T-cell (primary cell): ENCODE measurements around the gene OAT. TPM values are rescaled to one million over a fixed set of nuclear protein-coding genes. Genes with fewer than 3 reads are reported as not detected.

Experiments
- ATAC-seq, 4 experiments: fragments of 200-7000 bp in 3 of 4; fragments of 150-1000 bp in 1 of 4; cut with Tn5 transposase; replicated peaks in 1 of 4; 1 replicate in 3 of 4; 2 replicates in 1 of 4; pipeline ENCODE4 v1.10.0; 2021; ENCODE audit warnings: moderate library complexity in 3 of 4, mild to moderate bottlenecking in 2 of 4, moderate number of reproducible peaks in 1 of 4
- CTCF ChIA-PET, 2 donors: fragments of 300-600 bp; sonication (Branson Sonifier 250); formaldehyde crosslinking; loops; one replicate each; lab custom pipeline; 2022; ENCODE audit warnings: antibody characterized with exemption in 2 of 2; lab: Charles Lee
- POLR2A ChIA-PET, 2 donors: fragments of 300-600 bp; sonication (Branson Sonifier 250); formaldehyde crosslinking; loops; one replicate each; lab custom pipeline; 2022; ENCODE audit warnings: antibody characterized with exemption in 2 of 2; lab: Charles Lee
- DNase-seq, 35 experiments: peaks; one replicate each; pipeline versions ENCODE4 v3.0.0 to v3.0.0-alpha.2; 2013 to 2023
- H3K27ac ChIP-seq: one replicate; pipeline ENCODE4 v1.5.1; 2013; ENCODE audit warnings: low read length
- H3K27me3 ChIP-seq, 2 experiments: replicated peaks in 1 of 2; 1 replicate in 1 of 2; 2 replicates in 1 of 2; pipeline versions ENCODE4 v1.6.1 to v1.7.0; 2013; ENCODE audit warnings: low read length in 1 of 2, mixed read lengths in 1 of 2; ENCODE audit not compliant: control insufficient read depth in 2 of 2, insufficient read depth in 2 of 2; ENCODE audit errors: extremely low read depth in 1 of 2
- H3K36me3 ChIP-seq, 2 donors: 1 replicate in 1 of 2; 2 replicates in 1 of 2; pipeline versions ENCODE4 v1.6.1 to v1.7.0; 2013; ENCODE audit warnings: low read length in 1 of 2; ENCODE audit not compliant: control insufficient read depth in 2 of 2, insufficient read depth in 1 of 2; ENCODE audit errors: extremely low read depth in 1 of 2
- H3K4me1 ChIP-seq, 2 experiments: 1 replicate in 1 of 2; 2 replicates in 1 of 2; pipeline versions ENCODE4 v1.6.1 to v1.7.0; 2013; ENCODE audit warnings: low read length in 2 of 2, mixed read lengths in 1 of 2; ENCODE audit not compliant: insufficient read depth in 2 of 2, control insufficient read depth in 1 of 2; ENCODE audit errors: extremely low read depth in 1 of 2
- H3K4me3 ChIP-seq, 2 donors: 1 replicate in 1 of 2; 2 replicates in 1 of 2; pipeline versions ENCODE4 v1.5.1 to v1.7.0; 2013; ENCODE audit warnings: mild to moderate bottlenecking in 2 of 2, low read length in 1 of 2, moderate library complexity in 1 of 2; ENCODE audit not compliant: control insufficient read depth in 1 of 2; ENCODE audit errors: extremely low read depth in 1 of 2
- H3K9me3 ChIP-seq: 2 replicates; pipeline ENCODE4 v1.7.0; 2013
- H3K27ac Mint-ChIP-seq, 2 donors: one replicate each; pipeline ENCODE4 v1.8.0; 2020 to 2021; ENCODE audit warnings: mild to moderate bottlenecking in 2 of 2, mixed read lengths in 2 of 2
- H3K27me3 Mint-ChIP-seq, 2 donors: one replicate each; pipeline ENCODE4 v1.8.0; 2021 to 2022; ENCODE audit warnings: mixed read lengths in 2 of 2
- H3K36me3 Mint-ChIP-seq: one replicate; pipeline ENCODE4 v1.8.0; 2021; ENCODE audit warnings: mixed read lengths
- H3K4me1 Mint-ChIP-seq, 3 donors: one replicate each; pipeline ENCODE4 v1.8.0; 2020 to 2022; ENCODE audit warnings: mixed read lengths in 3 of 3, mild to moderate bottlenecking in 1 of 3
- H3K4me3 Mint-ChIP-seq, 3 donors: one replicate each; pipeline ENCODE4 v1.8.0; 2020 to 2022; ENCODE audit warnings: mild to moderate bottlenecking in 3 of 3, mixed read lengths in 3 of 3, moderate library complexity in 3 of 3
- H3K9me3 Mint-ChIP-seq, 3 donors: one replicate each; pipeline ENCODE4 v1.8.0; 2020 to 2022; ENCODE audit warnings: mixed read lengths in 3 of 3
- WGBS: methylation state at CpG from one replicate; pipeline ENCODE4 v1.1.5; 2013; ENCODE audit warnings: missing lambda C conversion rate; ENCODE audit not compliant: insufficient coverage; 5-methylcytosine and 5-hydroxymethylcytosine counted together
- total RNA-seq, 35 experiments: library from RNA in 6 of 35; stranded (reverse) in 6 of 35; fragments of 120-200 nt in 1 of 35; gene quantifications; one replicate each; pipeline versions ENCODE4 v1.2.1 to v1.2.4 and lab custom pipeline; 2013 to 2026

OAT gene
- total RNA-seq, 5 donors from 2014 or later (not counting 1 experiment from before 2014, with no cell fraction given): 23.2 to 42.5 (median 38.1) TPM

DNA sequence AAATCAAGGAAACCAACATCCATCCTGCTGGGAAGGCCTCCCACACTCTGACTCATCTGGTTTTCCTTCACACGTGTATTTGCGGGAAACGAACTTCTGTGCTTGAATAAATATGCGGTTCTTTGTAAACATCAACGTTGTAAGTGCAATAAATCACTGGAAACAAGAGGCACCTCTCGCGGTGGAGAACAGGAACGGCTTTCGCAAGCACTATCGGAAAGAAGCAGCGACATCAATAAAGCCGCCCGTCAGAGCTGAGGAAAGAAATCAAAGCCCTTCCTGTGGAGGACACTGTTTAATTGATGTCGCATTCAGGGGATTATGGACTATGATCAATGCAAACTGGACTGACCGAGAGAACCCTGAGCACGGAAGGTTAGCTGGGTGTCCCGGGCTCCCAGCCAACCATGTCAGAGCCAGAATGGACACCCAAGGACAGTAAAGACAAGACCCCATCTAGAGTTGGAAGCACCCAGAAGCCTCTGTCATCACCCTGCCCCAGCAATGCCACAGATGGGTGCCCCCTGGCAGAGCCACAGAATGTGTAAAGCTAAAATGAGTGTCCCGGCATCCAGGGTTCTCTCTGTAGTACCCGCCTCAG, 37.6 kb downstream of the OAT start:
- Histone ChIP-seq H3K27ac (no peak overlapping the region), H3K4me1 (no peaks in the 10 kb centered on the region), H3K27me3 (peaks cover 11 to 76% of the 10 kb centered on the region in 2 experiments), H3K4me3 (no peak overlapping the region), H3K36me3 (no peaks in the 10 kb centered on the region), H3K9me3 (no peaks in the 10 kb centered on the region)
- Mint-ChIP-seq H3K27ac (no peak overlapping the region), H3K9me3 (no peaks in the 10 kb centered on the region), H3K4me3 (no peak overlapping the region), H3K4me1 (no peaks in the 10 kb centered on the region), H3K27me3 (peaks cover 44 to 63% of the 10 kb centered on the region in 2 donors), H3K36me3 (no peaks in the 10 kb centered on the region)
- DNase-seq (no peak), ATAC-seq (no peak)
- 29% methylated on average over 17 of the region's 19 CpGs for WGBS
- ChIA-PET POLR2A (no interaction called here), CTCF (no interaction called here)

DNA sequence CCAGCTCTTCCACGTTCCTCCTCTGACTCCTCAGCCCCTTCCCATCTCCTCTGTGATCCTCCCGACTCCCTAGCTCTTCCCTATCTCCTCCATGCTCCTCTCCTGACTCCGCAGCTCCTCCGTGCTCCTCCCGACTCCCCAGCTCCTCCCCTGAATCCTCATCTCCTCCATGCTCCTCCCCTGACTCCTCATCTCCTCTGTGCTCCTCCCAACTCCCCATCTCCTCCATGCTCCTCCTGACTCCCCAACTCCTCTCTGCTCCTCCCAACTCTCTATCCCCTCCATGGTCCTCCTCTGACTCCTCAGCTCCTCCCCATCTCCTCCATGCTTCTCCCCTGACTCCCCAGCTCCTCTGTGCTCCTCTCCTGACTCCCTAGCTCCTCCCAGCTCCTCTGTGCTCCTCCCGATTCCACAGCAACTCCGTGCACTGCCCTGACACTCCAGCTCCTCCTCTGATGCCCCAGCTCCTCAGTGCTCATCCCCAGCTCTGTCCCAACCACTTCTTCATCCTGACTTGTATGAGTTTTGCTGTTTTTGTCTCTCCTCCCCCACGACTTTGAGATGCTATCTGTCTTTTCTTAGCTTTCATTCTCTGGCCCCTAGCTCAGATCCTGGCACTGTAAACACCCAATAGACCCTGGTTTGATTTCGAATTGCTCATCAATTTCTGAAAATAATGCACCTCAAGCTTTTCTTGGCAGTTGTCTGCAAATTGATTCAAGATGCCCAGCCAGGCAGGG, 38.3 kb downstream of the OAT start:
- CTCF ChIA-PET: interaction anchor here in 1 of 2 donors (1.4 kb wide), 1 partner anchor 9 kb away, joined by 4 read pairs; no protein-coding TSS in a partner anchor
- H3K27ac Mint-ChIP-seq: no peak overlapping the region
- Histone ChIP-seq H3K4me3 (no peak overlapping the region), H3K4me1 (no peaks in the 10 kb centered on the region), H3K36me3 (no peaks in the 10 kb centered on the region), H3K27ac (no peak overlapping the region), H3K9me3 (no peaks in the 10 kb centered on the region), H3K27me3 (peaks cover 11 to 72% of the 10 kb centered on the region in 2 experiments)
- no peaks in the 10 kb centered on the region for H3K4me1 Mint-ChIP-seq
- H3K9me3 Mint-ChIP-seq: no peaks in the 10 kb centered on the region
- no peaks in the 10 kb centered on the region for H3K36me3 Mint-ChIP-seq
- DNase-seq (no peak), ATAC-seq (no peak)
- H3K4me3 Mint-ChIP-seq: no peak overlapping the region
- POLR2A ChIA-PET: no interaction called here
- peaks cover 44 to 63% of the 10 kb centered on the region in 2 donors for H3K27me3 Mint-ChIP-seq
- 68% methylated on average over 9 of the region's 9 CpGs for WGBS

DNA sequence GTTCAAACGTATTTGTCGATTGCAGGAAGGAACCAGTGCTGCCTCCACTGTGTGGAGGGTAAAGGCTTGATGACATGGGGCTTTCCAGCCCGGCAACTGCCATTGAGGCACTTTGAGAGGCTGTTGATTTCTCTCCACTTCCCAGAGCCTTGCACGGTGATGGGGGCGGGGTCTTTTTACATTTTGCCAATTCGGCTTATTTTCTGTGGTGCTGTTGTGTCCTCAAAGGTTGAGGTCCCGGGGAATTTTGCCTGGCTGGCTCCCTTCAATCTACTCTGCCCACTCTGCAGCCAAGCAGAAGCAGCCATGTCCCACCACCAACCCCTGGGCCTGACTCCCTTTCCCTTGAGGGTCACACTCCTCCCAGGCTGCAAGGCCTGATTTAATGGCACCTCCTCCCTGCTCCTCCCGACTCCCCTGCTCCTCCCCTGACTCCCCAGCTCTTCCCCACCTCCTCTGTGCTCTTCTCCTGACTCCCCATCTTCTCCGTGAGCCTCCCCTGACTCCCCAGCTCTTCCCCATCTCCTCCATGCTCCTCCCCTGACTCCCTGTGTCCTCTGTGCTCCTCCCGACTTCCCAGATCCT, 39.0 kb downstream of the OAT start:
- Histone ChIP-seq H3K4me1 (no peaks in the 10 kb centered on the region), H3K36me3 (no peaks in the 10 kb centered on the region), H3K4me3 (no peak overlapping the region), H3K27me3 (peaks cover 8 to 68% of the 10 kb centered on the region in 2 experiments), H3K27ac (no peak overlapping the region), H3K9me3 (no peaks in the 10 kb centered on the region)
- Mint-ChIP-seq H3K4me1 (no peaks in the 10 kb centered on the region), H3K27me3 (peaks cover 39 to 62% of the 10 kb centered on the region in 2 donors), H3K9me3 (no peaks in the 10 kb centered on the region), H3K36me3 (no peaks in the 10 kb centered on the region), H3K4me3 (no peak overlapping the region), H3K27ac (no peak overlapping the region)
- POLR2A ChIA-PET: no interaction called here
- ATAC-seq: no peak
- DNase-seq: no peak
- CTCF ChIA-PET: interaction anchor here in 1 of 2 donors (1.4 kb wide), 1 partner anchor 9 kb away, joined by 4 read pairs; no protein-coding TSS in a partner anchor
- WGBS: 61% methylated on average over 5 of the region's 10 CpGs

DNA sequence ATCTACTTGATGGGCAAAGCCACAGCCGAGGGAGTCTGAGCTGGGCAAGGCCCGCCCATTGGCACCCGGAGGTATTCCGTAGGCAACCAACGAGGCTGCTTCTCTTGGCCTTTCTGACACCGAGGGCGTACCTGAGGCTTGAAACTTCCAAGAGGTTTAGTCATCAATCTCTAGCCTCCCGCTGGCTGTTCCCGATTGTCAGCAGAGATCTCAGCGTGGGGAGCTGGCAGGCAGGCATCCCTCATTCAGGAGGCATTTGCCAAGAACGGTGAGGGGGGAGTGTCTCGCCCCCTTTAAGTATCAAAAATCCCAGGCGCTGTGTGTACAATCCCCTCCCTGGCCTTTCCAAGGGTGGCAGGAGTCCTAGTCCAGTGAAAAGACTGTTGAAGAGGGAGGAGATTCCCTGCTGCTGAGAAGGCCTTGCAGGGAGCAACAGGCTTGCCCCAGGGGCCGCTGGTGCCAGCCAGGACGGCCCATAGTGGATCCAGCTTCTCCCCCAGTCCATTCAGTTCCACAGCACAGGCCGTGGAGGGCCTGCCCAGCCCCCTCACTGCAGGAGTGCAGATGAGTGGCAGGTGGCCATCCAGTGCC, 39.7 kb downstream of the OAT start:
- H3K36me3 Mint-ChIP-seq: no peaks in the 10 kb centered on the region
- no peaks in the 10 kb centered on the region for H3K9me3 ChIP-seq
- no peaks in the 10 kb centered on the region for H3K4me1 ChIP-seq
- ATAC-seq (no peak), DNase-seq (no peak)
- no peak overlapping the region for H3K27ac ChIP-seq
- ChIA-PET CTCF (interaction anchor here in 1 of 2 donors (0.6 kb wide), 1 partner anchor 216 kb away, joined by 4 read pairs; no protein-coding TSS in a partner anchor), POLR2A (no interaction called here)
- peaks cover 38 to 57% of the 10 kb centered on the region in 2 donors for H3K27me3 Mint-ChIP-seq
- peaks cover 8 to 62% of the 10 kb centered on the region in 2 experiments for H3K27me3 ChIP-seq
- H3K4me3 Mint-ChIP-seq: no peak overlapping the region
- H3K36me3 ChIP-seq: no peaks in the 10 kb centered on the region
- no peak overlapping the region for H3K4me3 ChIP-seq
- no peak overlapping the region for H3K27ac Mint-ChIP-seq
- no peaks in the 10 kb centered on the region for H3K9me3 Mint-ChIP-seq
- WGBS: 83% methylated on average over 15 of the region's 16 CpGs
- H3K4me1 Mint-ChIP-seq: no peaks in the 10 kb centered on the region

DNA sequence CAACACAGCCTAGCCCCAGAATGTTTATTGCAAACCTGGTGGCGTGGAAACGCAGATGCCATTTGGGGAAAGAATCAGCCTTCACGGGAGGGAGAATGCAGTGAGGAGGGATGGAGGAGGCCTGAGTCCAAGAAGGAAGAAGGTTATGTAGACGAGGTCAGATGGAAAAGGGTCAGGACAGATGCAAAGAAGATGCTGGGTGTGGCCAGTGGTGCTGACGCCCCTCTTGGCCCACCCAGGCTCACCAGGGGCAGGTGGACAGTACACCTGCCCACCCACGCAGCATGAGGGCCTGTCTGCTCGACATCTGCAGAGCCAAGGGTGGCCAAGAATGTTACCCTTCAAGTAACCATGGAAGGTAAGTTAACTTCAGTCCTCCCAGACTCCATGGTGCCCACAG, 40.5 kb downstream of the OAT start:
- ATAC-seq: no peak
- Histone ChIP-seq H3K4me1 (no peaks in the 10 kb centered on the region), H3K36me3 (no peaks in the 10 kb centered on the region), H3K27ac (no peak overlapping the region), H3K9me3 (no peaks in the 10 kb centered on the region), H3K4me3 (no peak overlapping the region), H3K27me3 (peaks cover 8 to 60% of the 10 kb centered on the region in 2 experiments)
- CTCF ChIA-PET: no interaction called here
- WGBS: 71% methylated on average over 7 of the region's 7 CpGs
- POLR2A ChIA-PET: no interaction called here
- Mint-ChIP-seq H3K4me1 (no peaks in the 10 kb centered on the region), H3K4me3 (no peak overlapping the region), H3K27ac (no peak overlapping the region), H3K36me3 (no peaks in the 10 kb centered on the region), H3K9me3 (no peaks in the 10 kb centered on the region), H3K27me3 (peaks cover 34 to 55% of the 10 kb centered on the region in 2 donors)
- no peak for DNase-seq

DNA sequence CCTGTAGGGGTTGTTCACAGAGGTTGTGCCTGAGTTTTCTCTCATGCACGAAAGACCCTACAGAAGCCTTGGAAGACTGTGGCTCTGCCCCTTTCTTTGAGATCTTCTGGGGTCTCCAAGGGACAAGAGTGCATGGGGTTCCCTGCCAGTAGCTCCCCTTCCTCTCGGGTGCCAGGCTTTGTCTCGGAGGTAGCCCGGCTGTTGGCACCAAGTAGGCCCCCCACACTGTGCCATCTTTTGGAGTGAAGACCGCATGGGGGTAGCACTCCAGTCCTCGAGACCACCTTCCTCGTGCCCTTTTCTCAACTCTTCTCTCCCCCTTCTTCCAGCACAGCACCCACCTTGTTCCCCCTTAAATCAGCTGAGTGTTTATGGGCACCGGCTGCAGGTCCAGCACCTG, 41.6 kb downstream of the OAT start:
- Histone ChIP-seq H3K4me3 (no peak overlapping the region), H3K4me1 (no peaks in the 10 kb centered on the region), H3K27ac (no peak overlapping the region), H3K36me3 (no peaks in the 10 kb centered on the region), H3K9me3 (no peaks in the 10 kb centered on the region), H3K27me3 (peaks cover 8 to 53% of the 10 kb centered on the region in 2 experiments)
- peaks cover 34 to 53% of the 10 kb centered on the region in 2 donors for H3K27me3 Mint-ChIP-seq
- no peak overlapping the region for H3K4me3 Mint-ChIP-seq
- H3K9me3 Mint-ChIP-seq: no peaks in the 10 kb centered on the region
- ChIA-PET CTCF (interaction anchor here in 1 of 2 donors (0.6 to 1.1 kb wide), 2 partner anchors 12 to 30 kb away, joined by 3 read pairs; no protein-coding TSS in a partner anchor), POLR2A (no interaction called here)
- DNase-seq (no peak), ATAC-seq (no peak)
- no peak overlapping the region for H3K27ac Mint-ChIP-seq
- no peaks in the 10 kb centered on the region for H3K36me3 Mint-ChIP-seq
- H3K4me1 Mint-ChIP-seq: no peaks in the 10 kb centered on the region
- WGBS: 81% methylated on average over 4 of the region's 8 CpGs
